Esophagus muscularis mucosa (tissue), 4 donors: Measurements from ENCODE around the gene CD180. TPM values are rescaled to one million over a fixed set of nuclear protein-coding genes. Genes with fewer than 3 reads are reported as not detected.

Experiments
- DNase-seq: peaks from one replicate; pipeline ENCODE4 v3.0.0-alpha.2; 2017; ENCODE audit errors: extremely low spot score
- H3K27ac ChIP-seq, 4 donors: fragments of 200-600 bp; sonication (generic); replicated peaks in 1 of 4; 1 replicate in 3 of 4; 2 replicates in 1 of 4; pipeline ENCODE4 v1.5.1; 2016 to 2019; ENCODE audit warnings: mild to moderate bottlenecking in 1 of 4
- H3K27me3 ChIP-seq, 4 donors: fragments of 200-600 bp; sonication (generic); one replicate each; pipeline versions ENCODE4 v1.5.1 to v1.6.0; 2016 to 2019
- H3K36me3 ChIP-seq, 4 donors: fragments of 200-600 bp; sonication (generic); one replicate each; pipeline ENCODE4 v1.5.1; 2016 to 2019
- H3K4me1 ChIP-seq, 4 donors: fragments of 200-600 bp; sonication (generic); one replicate each; pipeline ENCODE4 v1.5.1; 2016 to 2019
- H3K4me3 ChIP-seq, 4 donors: fragments of 200-600 bp; sonication (generic); 1 replicate in 2 of 4; 2 replicates in 2 of 4; pipeline ENCODE4 v1.5.1; 2016 to 2019; ENCODE audit warnings: mild to moderate bottlenecking in 4 of 4, moderate library complexity in 1 of 4
- H3K9me3 ChIP-seq, 4 donors: fragments of 200-600 bp; sonication (generic); 1 replicate in 3 of 4; 2 replicates in 1 of 4; pipeline ENCODE4 v1.5.1; 2016 to 2019
- EP300 ChIP-seq: sonication (generic); formaldehyde crosslinking; IDR thresholded peaks from one replicate; pipeline ENCODE4 v1.6.1; 2017; ENCODE audit warnings: antibody characterized with exemption
- POLR2A ChIP-seq: fragments of 450-650 bp; IDR thresholded peaks from one replicate; pipeline ENCODE4 v1.6.1; 2017; ENCODE audit warnings: antibody characterized with exemption, moderate library complexity, mild to moderate bottlenecking, low read depth
- POLR2AphosphoS5 ChIP-seq, 2 donors: sonication (generic); formaldehyde crosslinking; IDR thresholded peaks; one replicate each; pipeline ENCODE4 v1.6.1; 2017; ENCODE audit warnings: antibody characterized with exemption in 2 of 2
- WGBS: methylation state at CpG from one replicate; pipeline ENCODE4 v1.1.5; 2018; 5-methylcytosine and 5-hydroxymethylcytosine counted together
- intact Hi-C: fragments of 100-400 bp; cut with DNase I; formaldehyde crosslinking; loops from one replicate; pipeline ENCODE4 v1.15.1; 2023
- total RNA-seq, 4 donors: library from RNA; depleted of rRNA; stranded (reverse); fragments of >200 nt; gene quantifications; one replicate each; pipeline versions ENCODE4 v1.1.0 to v1.2.1, GENCODE V29; 2016
- TF ChIP-seq, protein P1 (sequence below), 3 experiments: fragments of 200-600 bp in 2 of 3; fragments of 450-650 bp in 1 of 3; sonication (generic) in 2 of 3; IDR thresholded peaks; one replicate each; pipeline ENCODE4 v1.5.1; 2017 to 2019; ENCODE audit warnings: antibody characterized with exemption in 3 of 3, mild to moderate bottlenecking in 2 of 3, moderate library complexity in 1 of 3

The CD180 gene
- total RNA-seq, 4 donors from 2014 or later = 0.42 to 1.8 (median 0.67) TPM

GRCh38 chr5:67129768-67130167, 66.8 kb downstream of the CD180 start:
- Histone ChIP-seq H3K36me3 (peaks cover 15 to 57% (median 42%) of the 10 kb centered on the region in 4 donors), H3K27me3 (no peaks in the 10 kb centered on the region), H3K9me3 (no peaks in the 10 kb centered on the region), H3K4me1 (no peaks in the 10 kb centered on the region), H3K4me3 (no peak overlapping the region), H3K27ac (no peak overlapping the region)
- DNase-seq = no peak
- TF ChIP-seq, protein P1, sequence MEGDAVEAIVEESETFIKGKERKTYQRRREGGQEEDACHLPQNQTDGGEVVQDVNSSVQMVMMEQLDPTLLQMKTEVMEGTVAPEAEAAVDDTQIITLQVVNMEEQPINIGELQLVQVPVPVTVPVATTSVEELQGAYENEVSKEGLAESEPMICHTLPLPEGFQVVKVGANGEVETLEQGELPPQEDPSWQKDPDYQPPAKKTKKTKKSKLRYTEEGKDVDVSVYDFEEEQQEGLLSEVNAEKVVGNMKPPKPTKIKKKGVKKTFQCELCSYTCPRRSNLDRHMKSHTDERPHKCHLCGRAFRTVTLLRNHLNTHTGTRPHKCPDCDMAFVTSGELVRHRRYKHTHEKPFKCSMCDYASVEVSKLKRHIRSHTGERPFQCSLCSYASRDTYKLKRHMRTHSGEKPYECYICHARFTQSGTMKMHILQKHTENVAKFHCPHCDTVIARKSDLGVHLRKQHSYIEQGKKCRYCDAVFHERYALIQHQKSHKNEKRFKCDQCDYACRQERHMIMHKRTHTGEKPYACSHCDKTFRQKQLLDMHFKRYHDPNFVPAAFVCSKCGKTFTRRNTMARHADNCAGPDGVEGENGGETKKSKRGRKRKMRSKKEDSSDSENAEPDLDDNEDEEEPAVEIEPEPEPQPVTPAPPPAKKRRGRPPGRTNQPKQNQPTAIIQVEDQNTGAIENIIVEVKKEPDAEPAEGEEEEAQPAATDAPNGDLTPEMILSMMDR (IDR thresholded peaks at IDR 0.05) = no peak
- no peak for TF ChIP-seq POLR2A
- no peak for TF ChIP-seq EP300
- no peak for TF ChIP-seq POLR2AphosphoS5 (IDR thresholded peaks at IDR 0.05)
- WGBS = 96% methylated on average over 2 of the region's 2 CpGs
- intact Hi-C loops = no loop called here
